Measurements from ENCODE around the gene PXT1.

Gene PXT1

DNA sequence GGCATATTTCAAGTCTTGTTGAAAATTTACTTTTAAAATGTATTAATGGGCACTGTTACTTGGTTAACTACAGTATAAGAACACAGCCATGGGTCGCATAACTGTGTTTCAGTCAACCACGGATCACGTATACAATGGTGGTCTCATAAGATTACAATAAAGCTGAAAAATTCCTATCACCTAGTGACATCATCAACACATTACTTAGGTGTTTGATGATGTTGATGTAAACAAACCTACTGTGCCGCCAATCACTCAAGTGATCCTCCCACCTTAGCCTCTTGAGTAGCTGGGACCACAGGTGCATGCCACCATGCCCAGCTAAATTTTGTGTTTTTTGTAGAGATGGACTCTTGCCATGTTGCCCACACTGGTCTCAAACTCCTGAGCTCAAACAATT is 38.5 kb downstream of the PXT1 start:
- no peak overlapping the region for H2BK15ac ChIP-seq (replicated peaks; ENCODE audit: low read depth)
- no peak overlapping the region for H4K8ac ChIP-seq (ENCODE audit: low read depth, low read length)
- no peak overlapping the region for H3K27ac ChIP-seq (ENCODE audit: low read depth, low read length)
- H2AK5ac ChIP-seq (ENCODE audit: low read length): no peak overlapping the region
- WGBS (ENCODE audit: extremely low coverage, insufficient coverage, low lambda C conversion rate): no CpG with 5 or more reads among the region's 4 CpGs
- no peaks in the 10 kb centered on the region for H3K36me3 ChIP-seq (ENCODE audit: control insufficient read depth, insufficient read depth, low read length)
- H3K27me3 ChIP-seq (ENCODE audit: insufficient read depth, low read length, poor library complexity): no peaks in the 10 kb centered on the region
- H3K9ac ChIP-seq (ENCODE audit: low read length): no peak overlapping the region
- no peak overlapping the region for H3K4me2 ChIP-seq (ENCODE audit: low read length)
- no peaks in the 10 kb centered on the region for H3K79me2 ChIP-seq (ENCODE audit: control insufficient read depth, insufficient read depth, low read length)
- no peaks in the 10 kb centered on the region for H3K79me1 ChIP-seq (ENCODE audit: low read length)
- no peak overlapping the region for H3K4ac ChIP-seq (ENCODE audit: low read depth, low read length)
- no peak overlapping the region for H4K5ac ChIP-seq (ENCODE audit: low read length)
- no peak overlapping the region for H3K23ac ChIP-seq (ENCODE audit: low read length)
- H3K4me3 ChIP-seq (ENCODE audit: low read length): no peak overlapping the region
- no peak overlapping the region for H3K18ac ChIP-seq (ENCODE audit: low read length)
- H3K56ac ChIP-seq (ENCODE audit: low read length): no peak overlapping the region
- no peak for DNase-seq
- H2BK5ac ChIP-seq (ENCODE audit: low read length): no peak overlapping the region
- no peaks in the 10 kb centered on the region for H3K4me1 ChIP-seq (ENCODE audit: control insufficient read depth, low read depth, low read length)
- H2BK120ac ChIP-seq (ENCODE audit: low read depth, low read length): no peak overlapping the region

DNA sequence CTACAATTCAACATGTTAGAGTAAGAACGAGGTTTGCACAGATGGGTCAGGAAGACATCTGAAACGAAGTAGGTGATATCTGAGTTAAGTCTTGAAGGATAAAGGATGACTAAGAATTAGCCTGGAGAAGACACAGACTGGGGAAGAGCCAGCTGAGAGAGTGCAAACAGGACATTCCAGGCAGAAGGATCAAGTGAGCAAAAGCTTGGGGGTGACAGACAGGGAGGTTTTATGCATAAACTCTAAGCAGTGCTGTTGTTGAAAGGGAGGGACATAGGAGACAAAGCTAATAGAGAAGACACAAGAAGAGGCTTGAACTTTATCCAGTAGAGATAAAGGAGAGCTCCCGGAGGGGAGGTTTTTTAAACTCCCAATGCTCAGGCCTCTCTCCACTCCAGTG is 40.2 kb downstream of the PXT1 start:
- Histone ChIP-seq H2BK5ac (ENCODE audit: low read length) (no peak overlapping the region), H3K9ac (ENCODE audit: low read length) (no peak overlapping the region), H2AK5ac (ENCODE audit: low read length) (no peak overlapping the region), H3K23ac (ENCODE audit: low read length) (no peak overlapping the region), H3K4me3 (ENCODE audit: low read length) (no peak overlapping the region), H3K79me2 (ENCODE audit: control insufficient read depth, insufficient read depth, low read length) (no peaks in the 10 kb centered on the region), H3K4me2 (ENCODE audit: low read length) (no peak overlapping the region), H4K5ac (ENCODE audit: low read length) (no peak overlapping the region), H3K56ac (ENCODE audit: low read length) (no peak overlapping the region), H2BK120ac (ENCODE audit: low read depth, low read length) (no peak overlapping the region), H2BK15ac (replicated peaks; ENCODE audit: low read depth) (no peak overlapping the region), H3K27ac (ENCODE audit: low read depth, low read length) (no peak overlapping the region), H3K36me3 (ENCODE audit: control insufficient read depth, insufficient read depth, low read length) (no peaks in the 10 kb centered on the region), H3K79me1 (ENCODE audit: low read length) (no peaks in the 10 kb centered on the region), H3K27me3 (ENCODE audit: insufficient read depth, low read length, poor library complexity) (no peaks in the 10 kb centered on the region), H4K8ac (ENCODE audit: low read depth, low read length) (no peak overlapping the region), H3K18ac (ENCODE audit: low read length) (no peak overlapping the region), H3K4me1 (ENCODE audit: control insufficient read depth, low read depth, low read length) (no peaks in the 10 kb centered on the region), H3K4ac (ENCODE audit: low read depth, low read length) (no peak overlapping the region)
- WGBS (ENCODE audit: extremely low coverage, insufficient coverage, low lambda C conversion rate): no CpG with 5 or more reads among the region's 3 CpGs
- peak; percentile 55 for DNase-seq

DNA sequence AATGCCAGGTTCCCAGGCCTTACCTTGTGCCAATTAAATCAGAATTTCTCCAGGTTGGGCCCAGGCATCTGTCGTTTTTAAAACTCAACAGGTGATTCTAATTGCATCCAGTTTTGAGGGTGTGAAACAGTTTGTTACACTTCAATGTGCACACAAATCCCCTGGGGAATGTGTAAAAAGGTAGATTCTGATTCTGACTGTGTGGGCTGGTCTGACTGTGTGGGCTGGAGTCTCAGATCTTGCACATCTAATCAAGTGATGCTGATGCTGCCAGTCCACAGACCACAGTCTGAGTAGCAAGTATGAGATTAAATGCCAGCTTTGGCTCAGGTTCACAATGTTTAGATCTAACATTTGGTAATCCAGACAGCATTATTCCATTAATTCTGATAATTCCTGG is 42.7 kb downstream of the PXT1 start:
- no CpG with 5 or more reads among the region's 1 CpG for WGBS (ENCODE audit: extremely low coverage, insufficient coverage, low lambda C conversion rate)
- DNase-seq: no peak

DNA sequence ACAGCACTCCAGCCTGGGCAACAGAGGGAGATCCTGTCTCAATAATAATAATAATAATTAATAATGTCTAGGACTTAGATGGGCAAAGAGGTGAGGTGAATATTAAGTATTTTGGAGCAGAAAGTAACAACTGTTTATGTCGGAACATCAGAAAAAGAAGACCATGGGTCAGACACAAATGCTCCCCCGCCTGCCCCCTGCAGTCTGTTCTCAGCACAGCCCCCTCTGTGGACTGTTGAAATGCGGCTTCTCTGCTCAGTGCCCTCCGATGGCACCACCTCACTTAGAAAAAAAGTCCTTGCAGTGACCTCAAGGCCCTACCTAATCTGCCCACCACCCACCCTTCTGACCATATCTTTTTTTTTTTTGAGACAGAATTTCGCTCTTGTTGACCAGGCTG is 50.0 kb downstream of the PXT1 start:
- no peak overlapping the region for H3K4ac ChIP-seq (ENCODE audit: low read depth, low read length)
- H2BK120ac ChIP-seq (ENCODE audit: low read depth, low read length): no peak overlapping the region
- no peaks in the 10 kb centered on the region for H3K4me1 ChIP-seq (ENCODE audit: control insufficient read depth, low read depth, low read length)
- H3K23ac ChIP-seq (ENCODE audit: low read length): no peak overlapping the region
- peaks cover 8% of the 10 kb centered on the region for H3K27me3 ChIP-seq (ENCODE audit: insufficient read depth, low read length, poor library complexity)
- H4K5ac ChIP-seq (ENCODE audit: low read length): no peak overlapping the region
- H3K36me3 ChIP-seq (ENCODE audit: control insufficient read depth, insufficient read depth, low read length): no peaks in the 10 kb centered on the region
- no peak overlapping the region for H3K56ac ChIP-seq (ENCODE audit: low read length)
- no peak overlapping the region for H3K4me2 ChIP-seq (ENCODE audit: low read length)
- H2AK5ac ChIP-seq (ENCODE audit: low read length): no peak overlapping the region
- WGBS (ENCODE audit: extremely low coverage, insufficient coverage, low lambda C conversion rate): no CpG with 5 or more reads among the region's 5 CpGs
- no peak overlapping the region for H2BK15ac ChIP-seq (replicated peaks; ENCODE audit: low read depth)
- no peak overlapping the region for H4K8ac ChIP-seq (ENCODE audit: low read depth, low read length)
- H3K18ac ChIP-seq (ENCODE audit: low read length): no peak overlapping the region
- no peak overlapping the region for H3K9ac ChIP-seq (ENCODE audit: low read length)
- no peaks in the 10 kb centered on the region for H3K79me2 ChIP-seq (ENCODE audit: control insufficient read depth, insufficient read depth, low read length)
- H2BK5ac ChIP-seq (ENCODE audit: low read length): no peak overlapping the region
- no peak overlapping the region for H3K27ac ChIP-seq (ENCODE audit: low read depth, low read length)
- H3K79me1 ChIP-seq (ENCODE audit: low read length): no peaks in the 10 kb centered on the region
- no peak for DNase-seq
- no peak overlapping the region for H3K4me3 ChIP-seq (ENCODE audit: low read length)

More for the DNA sequence above, 42.7 kb downstream of the PXT1 start:
- Histone ChIP-seq H3K23ac (ENCODE audit: low read length) (no peak overlapping the region), H3K56ac (ENCODE audit: low read length) (no peak overlapping the region), H3K4ac (ENCODE audit: low read depth, low read length) (no peak overlapping the region), H2BK15ac (replicated peaks; ENCODE audit: low read depth) (no peak overlapping the region), H3K9ac (ENCODE audit: low read length) (no peak overlapping the region), H3K27me3 (ENCODE audit: insufficient read depth, low read length, poor library complexity) (no peaks in the 10 kb centered on the region), H2BK5ac (ENCODE audit: low read length) (no peak overlapping the region), H2AK5ac (ENCODE audit: low read length) (no peak overlapping the region), H4K5ac (ENCODE audit: low read length) (no peak overlapping the region), H3K27ac (ENCODE audit: low read depth, low read length) (no peak overlapping the region), H3K4me1 (ENCODE audit: control insufficient read depth, low read depth, low read length) (no peaks in the 10 kb centered on the region), H3K79me2 (ENCODE audit: control insufficient read depth, insufficient read depth, low read length) (no peaks in the 10 kb centered on the region), H4K8ac (ENCODE audit: low read depth, low read length) (no peak overlapping the region), H3K79me1 (ENCODE audit: low read length) (no peaks in the 10 kb centered on the region), H2BK120ac (ENCODE audit: low read depth, low read length) (no peak overlapping the region), H3K18ac (ENCODE audit: low read length) (no peak overlapping the region), H3K4me3 (ENCODE audit: low read length) (no peak overlapping the region), H3K36me3 (ENCODE audit: control insufficient read depth, insufficient read depth, low read length) (no peaks in the 10 kb centered on the region), H3K4me2 (ENCODE audit: low read length) (no peak overlapping the region)

DNA sequence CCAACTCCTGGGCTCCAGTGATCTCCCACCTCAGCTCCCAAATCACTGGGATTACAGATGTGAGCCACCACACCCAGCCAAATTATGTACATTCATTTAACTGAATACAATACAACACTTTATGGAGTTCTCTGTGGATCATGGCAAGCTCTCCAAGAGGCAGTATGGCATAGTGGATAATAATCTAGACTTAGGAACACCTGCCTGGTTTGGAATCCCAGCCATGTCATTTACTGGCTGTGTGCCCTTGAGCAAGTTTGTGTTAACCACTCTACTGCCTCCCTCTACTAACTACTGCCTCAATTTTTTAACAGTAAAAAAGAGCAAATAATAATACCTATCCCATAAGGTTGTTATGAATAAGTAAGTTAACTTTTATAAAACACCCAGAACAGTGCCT is 53.3 kb downstream of the PXT1 start:
- Histone ChIP-seq H2AK5ac (ENCODE audit: low read length) (no peak overlapping the region), H4K8ac (ENCODE audit: low read depth, low read length) (no peak overlapping the region), H3K4me1 (ENCODE audit: control insufficient read depth, low read depth, low read length) (no peaks in the 10 kb centered on the region), H3K27ac (ENCODE audit: low read depth, low read length) (no peak overlapping the region), H3K18ac (ENCODE audit: low read length) (no peak overlapping the region), H4K5ac (ENCODE audit: low read length) (no peak overlapping the region), H3K4me2 (ENCODE audit: low read length) (no peak overlapping the region), H3K36me3 (ENCODE audit: control insufficient read depth, insufficient read depth, low read length) (no peaks in the 10 kb centered on the region), H3K9ac (ENCODE audit: low read length) (no peak overlapping the region), H3K23ac (ENCODE audit: low read length) (no peak overlapping the region), H3K4me3 (ENCODE audit: low read length) (no peak overlapping the region), H3K56ac (ENCODE audit: low read length) (no peak overlapping the region), H3K79me1 (ENCODE audit: low read length) (no peaks in the 10 kb centered on the region), H3K79me2 (ENCODE audit: control insufficient read depth, insufficient read depth, low read length) (no peaks in the 10 kb centered on the region), H2BK15ac (replicated peaks; ENCODE audit: low read depth) (no peak overlapping the region), H3K4ac (ENCODE audit: low read depth, low read length) (no peak overlapping the region), H2BK120ac (ENCODE audit: low read depth, low read length) (no peak overlapping the region), H3K27me3 (ENCODE audit: insufficient read depth, low read length, poor library complexity) (peaks cover 30% of the 10 kb centered on the region), H2BK5ac (ENCODE audit: low read length) (no peak overlapping the region)
- no peak for DNase-seq

DNA sequence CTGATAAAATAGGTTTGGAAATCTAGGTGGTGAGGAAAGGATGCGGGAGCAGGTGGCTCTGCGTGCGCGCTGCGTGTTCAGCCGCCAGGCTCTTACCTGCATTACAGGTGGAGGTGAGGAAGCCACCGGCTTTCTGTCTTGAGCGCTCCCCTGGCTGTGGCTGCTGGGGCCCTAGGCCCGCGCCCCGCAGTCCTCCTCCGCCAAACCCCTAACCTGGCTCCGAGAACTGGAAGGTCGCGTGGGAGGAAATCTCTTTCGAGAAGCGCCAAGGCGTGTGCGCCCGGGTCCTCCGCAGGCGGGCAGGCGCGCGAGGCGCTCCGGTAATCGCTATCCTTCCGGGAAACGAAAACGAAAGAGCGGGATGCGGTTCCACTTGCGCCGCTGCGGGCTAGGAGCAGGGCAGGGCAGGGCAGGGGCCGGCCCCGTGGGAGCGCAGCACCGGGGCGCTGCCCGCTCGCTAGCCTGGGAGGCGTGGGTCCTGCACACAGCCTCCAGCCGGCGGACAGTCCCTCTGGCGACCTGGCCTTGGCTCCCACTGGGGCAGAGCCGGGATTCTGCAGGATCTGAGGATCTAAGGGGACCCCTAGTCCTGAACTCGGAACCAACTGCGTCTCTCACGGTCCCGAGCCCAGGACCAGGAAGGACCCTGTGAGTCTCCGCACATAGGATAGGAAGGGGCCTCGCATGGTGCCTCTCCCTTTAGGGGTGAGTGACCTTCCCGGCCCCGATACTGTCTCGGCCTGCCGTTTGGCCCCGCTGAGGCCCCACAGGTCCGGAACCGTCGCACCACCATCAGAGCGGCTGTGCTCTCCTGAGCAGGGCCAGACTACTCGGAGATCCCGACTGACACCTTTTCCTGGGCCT is 55.0 kb downstream of the PXT1 start, which contains the start of gene ETV7:
Gene ETV7, minus strand, starts transcription at position 230 of the 864 bp plus-strand sequence. Its CDS starts 128 bp downstream, at position 102.
- Histone ChIP-seq H3K4ac (ENCODE audit: low read depth, low read length) (no peak within 1 kb of the TSS), H3K56ac (ENCODE audit: low read length) (peak within 1 kb of the TSS; percentile 56), H2BK15ac (replicated peaks; ENCODE audit: low read depth) (no peak within 1 kb of the TSS), H2BK120ac (ENCODE audit: low read depth, low read length) (no peak within 1 kb of the TSS), H3K4me2 (ENCODE audit: low read length) (peak within 1 kb of the TSS; percentile 69), H2AK5ac (ENCODE audit: low read length) (no peak within 1 kb of the TSS), H3K4me3 (ENCODE audit: low read length) (peak within 1 kb of the TSS; percentile 17), H4K8ac (ENCODE audit: low read depth, low read length) (no peak within 1 kb of the TSS), H2BK5ac (ENCODE audit: low read length) (no peak within 1 kb of the TSS), H3K36me3 (ENCODE audit: control insufficient read depth, insufficient read depth, low read length) (no peaks in the 10 kb centered on the region), H4K5ac (ENCODE audit: low read length) (no peak within 1 kb of the TSS), H3K27ac (ENCODE audit: low read depth, low read length) (no peak within 1 kb of the TSS), H3K23ac (ENCODE audit: low read length) (peak within 1 kb of the TSS; percentile 37), H3K79me2 (ENCODE audit: control insufficient read depth, insufficient read depth, low read length) (no peaks in the 10 kb centered on the region), H3K4me1 (ENCODE audit: control insufficient read depth, low read depth, low read length) (no peaks in the 10 kb centered on the region), H3K27me3 (ENCODE audit: insufficient read depth, low read length, poor library complexity) (peaks cover 30% of the 10 kb centered on the region), H3K9ac (ENCODE audit: low read length) (peak within 1 kb of the TSS; percentile 38), H3K79me1 (ENCODE audit: low read length) (no peaks in the 10 kb centered on the region), H3K18ac (ENCODE audit: low read length) (no peak within 1 kb of the TSS)
- DNase-seq: no peak
- WGBS (ENCODE audit: extremely low coverage, insufficient coverage, low lambda C conversion rate): no CpG with 5 or more reads among the region's 65 CpGs
